HUES64 (cell line): ENCODE results near the gene PTPRZ1.

Experiments
- H3K27ac ChIP-seq: 2 replicates; pipeline ENCODE4 v1.7.0; 2013; ENCODE audit warnings: low read depth, low read length, inconsistent platforms
- H3K27me3 ChIP-seq: 2 replicates; pipeline ENCODE4 v1.6.1; 2013; ENCODE audit warnings: mild to moderate bottlenecking, low read length; ENCODE audit not compliant: insufficient read depth
- H3K36me3 ChIP-seq: 2 replicates; pipeline ENCODE4 v1.6.1; 2013; ENCODE audit warnings: mild to moderate bottlenecking, low read length; ENCODE audit not compliant: insufficient read depth
- H3K4me1 ChIP-seq: 2 replicates; pipeline ENCODE4 v1.6.1; 2013; ENCODE audit warnings: mild to moderate bottlenecking, low read length, moderate library complexity; ENCODE audit not compliant: insufficient read depth
- H3K4me3 ChIP-seq: 2 replicates; pipeline ENCODE4 v1.5.1; 2013; ENCODE audit warnings: mild to moderate bottlenecking, low read length, moderate library complexity
- H3K9ac ChIP-seq: 2 replicates; pipeline ENCODE4 v1.6.1; 2013; ENCODE audit warnings: mild to moderate bottlenecking, low read depth, low read length
- H3K9me3 ChIP-seq: 2 replicates; pipeline ENCODE4 v1.6.1; 2013; ENCODE audit warnings: low read depth, low read length; ENCODE audit not compliant: insufficient read depth
- WGBS: fragments of 150-250, 120-280 bp; methylation state at CpG from one replicate; pipeline ENCODE4 v1.1.7; 2013; ENCODE audit warnings: missing lambda C conversion rate; 5-methylcytosine and 5-hydroxymethylcytosine counted together

PTPRZ1 gene

DNA sequence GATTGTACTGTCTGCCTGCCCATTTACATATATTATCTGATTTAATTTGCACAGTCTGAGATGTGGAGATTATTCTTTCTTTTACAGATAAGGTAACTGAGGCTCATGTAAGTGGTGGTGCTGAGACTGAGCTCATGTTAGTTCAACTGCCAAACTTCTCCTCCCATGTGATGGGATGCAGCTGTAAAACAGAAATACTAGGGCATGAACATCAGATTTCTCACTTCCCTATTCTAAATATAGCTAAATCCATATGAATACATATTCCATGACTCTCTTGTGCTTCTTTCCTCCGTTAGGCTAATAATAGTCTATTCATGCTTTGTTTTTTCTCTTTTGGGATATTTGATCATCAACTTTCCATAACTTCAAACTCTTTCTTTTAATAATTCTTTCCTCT is 84.7 kb downstream of the PTPRZ1 start:
- WGBS, result 83% methylated on average over 1 of the region's 1 CpG
- Histone ChIP-seq H3K4me3 (no peak overlapping the region), H3K9ac (no peak overlapping the region), H3K27me3 (no peaks in the 10 kb centered on the region), H3K4me1 (peaks cover 42% of the 10 kb centered on the region), H3K27ac (no peak overlapping the region), H3K36me3 (no peaks in the 10 kb centered on the region), H3K9me3 (no peaks in the 10 kb centered on the region)

DNA sequence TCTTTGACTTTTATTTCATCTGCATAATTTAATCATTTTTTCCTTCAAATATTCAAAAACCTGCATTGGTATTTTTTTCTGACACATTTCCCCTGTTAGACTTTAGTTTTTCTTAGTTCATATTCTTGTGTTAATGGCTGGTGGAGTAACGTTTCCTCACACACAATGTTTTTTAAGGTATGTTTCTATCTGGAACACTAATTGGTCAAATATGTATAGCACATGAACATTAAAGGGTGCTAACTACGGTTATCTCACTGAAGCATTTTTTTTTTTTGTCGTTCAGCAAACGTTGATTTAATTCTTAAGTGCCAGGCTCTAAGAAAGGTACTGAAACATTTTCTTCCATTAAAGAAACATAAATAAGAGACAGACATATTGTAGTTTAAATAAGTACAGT is 87.7 kb downstream of the PTPRZ1 start:
- H3K36me3 ChIP-seq, result no peaks in the 10 kb centered on the region; the same call in 1 of the 2 replicates
- H3K27ac ChIP-seq, result peak overlapping the region; percentile 43; the same call in 1 of the 2 replicates
- no peak overlapping the region for H3K4me3 ChIP-seq
- no peaks in the 10 kb centered on the region for H3K9me3 ChIP-seq
- H3K9ac ChIP-seq, result no peak overlapping the region
- peaks cover 32% of the 10 kb centered on the region for H3K4me1 ChIP-seq
- 96% methylated on average over 2 of the region's 4 CpGs for WGBS
- no peaks in the 10 kb centered on the region for H3K27me3 ChIP-seq

DNA sequence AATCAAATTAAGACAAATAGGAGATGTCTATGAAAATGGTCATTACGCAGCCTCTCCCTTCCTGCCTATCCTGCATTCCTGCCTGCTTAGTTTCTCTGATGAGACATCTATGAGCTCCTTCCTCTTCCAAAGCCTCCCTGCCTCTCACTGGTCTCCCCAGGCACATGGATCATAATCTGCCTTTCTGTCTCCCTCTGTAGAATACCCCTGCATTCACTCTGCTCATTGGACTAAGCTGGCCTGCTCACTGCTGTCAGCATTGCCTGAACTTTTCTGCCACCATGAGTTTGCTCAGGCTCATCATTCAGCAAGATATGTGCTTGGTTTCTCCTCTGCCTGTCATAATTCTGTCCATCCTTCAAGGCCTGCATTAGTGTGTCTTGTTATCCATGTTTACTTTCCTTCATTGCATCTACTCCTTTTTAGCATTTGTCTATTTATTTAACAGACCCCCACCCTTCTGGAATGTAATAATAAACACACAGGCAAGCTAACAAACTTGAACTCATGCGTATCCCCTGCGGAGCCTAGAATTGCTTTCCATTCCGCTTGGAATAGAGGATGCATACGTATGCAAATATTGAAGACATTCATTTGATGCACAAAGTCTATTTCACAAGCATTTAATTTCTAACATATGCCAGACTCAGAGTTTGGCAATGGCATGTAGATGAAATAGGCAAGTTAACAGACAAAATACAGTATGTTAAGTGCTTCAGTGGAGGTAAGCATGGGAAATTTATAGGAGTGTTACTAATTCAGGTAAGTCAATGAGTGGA is 88.3 kb downstream of the PTPRZ1 start:
- 86% methylated on average over 5 of the region's 5 CpGs for WGBS
- peak overlapping the region; percentile 20; the same call in 1 of the 2 replicates for H3K27ac ChIP-seq
- no peaks in the 10 kb centered on the region; the same call in 1 of the 2 replicates for H3K36me3 ChIP-seq
- H3K4me3 ChIP-seq, result no peak overlapping the region
- H3K9ac ChIP-seq, result no peak overlapping the region
- H3K9me3 ChIP-seq, result no peaks in the 10 kb centered on the region
- H3K27me3 ChIP-seq, result no peaks in the 10 kb centered on the region
- H3K4me1 ChIP-seq, result peaks cover 35% of the 10 kb centered on the region

DNA sequence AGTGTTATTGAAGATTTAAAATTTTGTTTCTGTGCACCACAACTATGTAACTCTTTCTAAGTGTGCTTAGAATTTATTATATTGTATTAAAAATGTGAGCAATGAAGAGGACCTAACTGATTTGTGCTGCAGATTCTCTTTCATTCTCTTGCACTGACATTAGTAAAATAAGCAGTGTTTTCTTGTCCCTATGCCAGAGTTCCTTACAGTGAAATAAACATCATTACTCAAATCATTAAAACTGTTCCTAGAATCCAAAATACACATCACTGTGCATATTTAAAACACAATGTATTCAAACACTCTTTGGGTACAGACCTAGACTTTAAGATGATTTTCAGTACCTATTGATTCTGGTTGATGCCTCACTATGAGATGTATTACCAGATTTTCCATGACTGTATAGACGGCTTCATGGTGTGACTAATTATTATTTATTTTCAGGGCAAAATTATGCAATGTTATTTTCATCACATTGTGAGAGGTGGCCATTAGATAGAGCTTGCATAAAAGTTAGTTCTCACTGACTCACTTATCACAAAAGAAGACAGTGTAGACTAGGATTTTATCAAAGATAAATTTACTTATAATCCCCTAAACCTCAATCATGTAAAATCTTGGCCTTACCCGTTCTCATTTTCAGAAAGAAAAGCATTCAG is 93.4 kb downstream of the PTPRZ1 start:
- Histone ChIP-seq H3K36me3 (peaks cover 15% of the 10 kb centered on the region), H3K27ac (0 out of 2 replicates have a peak overlapping the region, but pooled peaks have one; percentile 33), H3K9ac (no peak overlapping the region), H3K9me3 (no peaks in the 10 kb centered on the region), H3K27me3 (no peaks in the 10 kb centered on the region), H3K4me1 (peaks cover 38% of the 10 kb centered on the region), H3K4me3 (no peak overlapping the region)
- WGBS, result 81% methylated on average over 2 of the region's 2 CpGs

DNA sequence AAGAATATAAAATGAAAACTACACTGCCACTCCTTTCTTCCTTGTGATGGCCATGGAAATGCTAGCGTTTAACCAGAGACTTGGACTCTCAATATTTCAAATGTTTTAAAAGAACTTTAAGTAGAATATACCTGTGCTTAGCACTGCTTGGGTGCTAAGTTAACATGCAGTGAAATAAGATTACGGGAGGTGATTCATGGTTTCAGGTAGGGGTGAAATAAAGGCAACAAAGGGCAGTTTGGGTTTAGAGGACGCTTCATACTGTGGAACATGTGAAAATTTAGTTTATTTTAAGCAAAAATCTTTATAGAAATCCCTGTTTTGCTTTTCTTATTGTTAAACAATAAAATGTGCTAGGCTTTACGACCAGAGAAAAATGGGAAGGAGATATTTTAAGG is 94.0 kb downstream of the PTPRZ1 start:
- Histone ChIP-seq H3K9me3 (no peaks in the 10 kb centered on the region), H3K4me1 (peaks cover 33% of the 10 kb centered on the region), H3K9ac (no peak overlapping the region), H3K27me3 (no peaks in the 10 kb centered on the region), H3K36me3 (peaks cover 15% of the 10 kb centered on the region), H3K4me3 (no peak overlapping the region), H3K27ac (peak overlapping the region; percentile 33; the same call in 1 of the 2 replicates)
- WGBS, result 86% methylated on average over 4 of the region's 4 CpGs

DNA sequence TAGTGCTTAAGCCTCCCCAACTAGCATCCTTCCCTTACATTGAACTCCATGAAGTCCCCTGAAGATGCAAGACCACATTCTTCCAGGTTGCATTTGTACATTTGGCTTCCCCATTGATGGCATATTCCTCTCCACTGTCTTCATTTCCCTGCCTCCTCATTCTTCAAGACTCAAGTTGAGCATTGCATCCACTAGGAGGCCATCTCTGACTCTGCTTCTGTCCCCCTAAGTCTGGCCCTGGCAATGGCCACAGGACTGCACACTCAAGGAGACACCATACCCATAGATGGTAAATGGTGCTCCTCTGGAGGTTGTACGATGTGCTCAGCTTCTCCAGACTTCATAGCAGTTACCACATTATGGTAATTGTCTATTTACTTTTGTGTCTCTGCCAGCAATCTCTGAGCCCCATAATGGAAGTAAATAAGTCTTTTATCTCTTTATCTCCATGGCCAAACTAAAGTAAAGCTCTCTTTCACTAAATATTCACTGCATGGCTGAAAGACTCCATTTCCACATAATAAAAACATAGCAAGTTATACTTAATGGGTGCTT is 112.6 kb downstream of the PTPRZ1 start:
- WGBS, result 83% methylated on average over 1 of the region's 1 CpG

DNA sequence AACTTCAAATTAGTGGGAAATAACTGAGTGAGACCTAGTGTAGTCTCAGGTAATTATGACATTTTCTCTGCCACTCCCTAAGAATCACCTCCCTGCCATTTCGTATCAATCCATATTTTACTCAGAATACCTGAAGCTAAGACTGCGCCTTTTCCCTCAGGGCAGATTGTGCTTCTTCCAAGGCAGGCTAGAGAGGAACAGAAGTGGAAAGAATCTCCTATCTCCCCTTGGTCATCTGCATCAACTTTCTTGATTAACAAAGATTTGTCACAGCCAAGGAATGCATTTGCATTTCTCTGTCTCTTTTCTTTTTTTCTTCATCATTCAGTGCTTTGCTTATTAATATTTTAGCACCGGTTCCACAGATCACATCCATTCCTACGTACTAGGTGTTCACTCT is 119.1 kb downstream of the PTPRZ1 start:
- WGBS, result 95% methylated on average over 3 of the region's 4 CpGs
- Histone ChIP-seq H3K4me1 (0 out of 2 replicates have a peak, but pooled peaks cover 2% of the 10 kb centered on the region), H3K36me3 (peaks cover 68% of the 10 kb centered on the region), H3K9me3 (no peaks in the 10 kb centered on the region), H3K4me3 (no peak overlapping the region), H3K9ac (no peak overlapping the region), H3K27ac (no peak overlapping the region), H3K27me3 (no peaks in the 10 kb centered on the region)

More for the DNA sequence above, 112.6 kb downstream of the PTPRZ1 start:
- no peaks in the 10 kb centered on the region for H3K4me1 ChIP-seq
- no peak overlapping the region for H3K9ac ChIP-seq
- H3K27ac ChIP-seq, result no peak overlapping the region
- H3K9me3 ChIP-seq, result no peaks in the 10 kb centered on the region
- H3K36me3 ChIP-seq, result peaks cover 77% of the 10 kb centered on the region
- H3K27me3 ChIP-seq, result no peaks in the 10 kb centered on the region
- H3K4me3 ChIP-seq, result no peak overlapping the region

DNA sequence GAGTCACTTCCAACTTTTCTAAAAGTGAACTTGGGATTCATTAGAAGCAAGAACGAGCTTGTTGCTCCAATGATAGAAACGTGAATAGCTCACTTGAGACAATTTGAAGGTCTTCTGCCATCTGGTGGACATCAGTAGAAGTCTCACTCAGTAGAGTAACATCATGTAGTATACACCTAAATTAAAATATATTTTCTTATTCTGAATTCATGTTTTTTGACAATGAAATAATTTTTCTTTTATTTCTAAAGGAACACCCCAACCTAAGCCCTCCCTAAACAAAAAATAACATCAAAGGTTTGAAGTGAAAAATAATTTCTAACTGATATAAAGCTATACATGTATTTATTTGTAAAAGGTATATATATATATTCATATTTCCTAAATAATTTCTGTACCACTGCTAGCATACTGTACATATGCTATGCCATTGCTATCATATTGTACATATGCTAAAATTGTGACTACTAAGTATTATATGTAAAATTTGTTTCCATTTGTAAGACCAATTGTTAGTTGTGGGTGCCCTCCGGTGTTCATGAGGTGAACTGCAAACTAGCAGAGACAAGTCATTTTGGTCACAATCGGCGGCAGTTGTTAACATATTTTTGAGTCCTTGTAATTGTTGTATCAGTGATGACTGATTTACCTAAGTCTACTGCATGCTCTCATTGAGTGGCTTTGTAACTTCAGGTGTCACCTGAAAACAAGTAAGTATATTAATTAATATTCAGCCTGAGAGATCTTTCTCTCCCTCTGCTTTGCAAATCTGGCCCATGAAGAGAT is 121.9 kb downstream of the PTPRZ1 start:
- H3K27me3 ChIP-seq, result no peaks in the 10 kb centered on the region
- 0 out of 2 replicates have a peak, but pooled peaks cover 2% of the 10 kb centered on the region for H3K4me1 ChIP-seq
- H3K9me3 ChIP-seq, result no peaks in the 10 kb centered on the region
- H3K9ac ChIP-seq, result no peak overlapping the region
- WGBS, result 48% methylated on average over 5 of the region's 5 CpGs
- no peak overlapping the region for H3K4me3 ChIP-seq
- H3K36me3 ChIP-seq, result peaks cover 72% of the 10 kb centered on the region
- no peak overlapping the region for H3K27ac ChIP-seq

DNA sequence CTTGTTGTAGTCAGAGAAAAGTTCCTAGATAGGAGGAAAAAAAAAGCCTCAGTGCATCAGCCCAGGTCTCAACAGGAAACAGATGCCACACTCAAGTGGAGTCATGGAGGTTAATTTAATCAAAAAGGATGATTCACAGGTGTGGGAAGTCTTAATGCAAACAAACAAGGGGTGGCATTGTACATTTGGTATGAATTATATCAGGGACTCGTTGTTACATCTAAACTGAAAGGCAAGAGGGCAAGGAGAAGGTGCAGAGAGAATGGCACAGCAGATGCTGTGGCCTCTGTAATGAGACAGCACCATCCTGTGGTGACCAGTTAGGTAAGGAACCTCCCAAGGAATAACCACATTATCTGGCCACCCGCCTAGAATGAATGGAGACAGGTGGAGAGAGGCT is 133.7 kb downstream of the PTPRZ1 start:
- Histone ChIP-seq H3K27me3 (no peaks in the 10 kb centered on the region), H3K27ac (no peak overlapping the region), H3K4me3 (no peak overlapping the region), H3K9ac (no peak overlapping the region), H3K9me3 (no peaks in the 10 kb centered on the region), H3K36me3 (peaks cover 35% of the 10 kb centered on the region), H3K4me1 (no peaks in the 10 kb centered on the region)
- 83% methylated on average over 1 of the region's 2 CpGs for WGBS

DNA sequence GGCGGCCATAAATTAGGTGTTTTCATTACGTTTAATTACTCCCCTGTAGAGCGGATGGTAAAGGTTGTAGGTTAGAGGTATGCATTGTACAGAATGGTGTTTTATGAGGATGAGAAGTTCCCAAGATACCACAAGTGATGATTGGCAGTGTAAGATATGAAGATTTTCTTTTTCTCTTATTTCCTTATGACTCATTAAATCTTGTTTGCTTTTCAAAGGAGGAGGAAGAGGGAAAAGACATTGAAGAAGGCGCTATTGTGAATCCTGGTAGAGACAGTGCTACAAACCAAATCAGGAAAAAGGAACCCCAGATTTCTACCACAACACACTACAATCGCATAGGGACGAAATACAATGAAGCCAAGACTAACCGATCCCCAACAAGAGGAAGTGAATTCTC is 137.2 kb downstream of the PTPRZ1 start:
- 96% methylated on average over 6 of the region's 7 CpGs for WGBS
- H3K36me3 ChIP-seq, result peaks cover 60% of the 10 kb centered on the region
- H3K4me1 ChIP-seq, result no peaks in the 10 kb centered on the region
- no peaks in the 10 kb centered on the region for H3K9me3 ChIP-seq
- no peak overlapping the region for H3K27ac ChIP-seq
- no peak overlapping the region for H3K9ac ChIP-seq
- no peak overlapping the region for H3K4me3 ChIP-seq
- H3K27me3 ChIP-seq, result no peaks in the 10 kb centered on the region

DNA sequence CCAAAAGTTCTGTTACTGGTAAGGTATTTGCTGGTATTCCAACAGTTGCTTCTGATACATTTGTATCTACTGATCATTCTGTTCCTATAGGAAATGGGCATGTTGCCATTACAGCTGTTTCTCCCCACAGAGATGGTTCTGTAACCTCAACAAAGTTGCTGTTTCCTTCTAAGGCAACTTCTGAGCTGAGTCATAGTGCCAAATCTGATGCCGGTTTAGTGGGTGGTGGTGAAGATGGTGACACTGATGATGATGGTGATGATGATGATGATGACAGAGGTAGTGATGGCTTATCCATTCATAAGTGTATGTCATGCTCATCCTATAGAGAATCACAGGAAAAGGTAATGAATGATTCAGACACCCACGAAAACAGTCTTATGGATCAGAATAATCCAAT is 140.1 kb downstream of the PTPRZ1 start:
- no peak overlapping the region for H3K27ac ChIP-seq
- 100% methylated on average over 1 of the region's 2 CpGs for WGBS
- no peaks in the 10 kb centered on the region for H3K4me1 ChIP-seq
- H3K36me3 ChIP-seq, result peaks cover 59% of the 10 kb centered on the region
- H3K9ac ChIP-seq, result no peak overlapping the region
- no peaks in the 10 kb centered on the region for H3K9me3 ChIP-seq
- no peak overlapping the region for H3K4me3 ChIP-seq
- no peaks in the 10 kb centered on the region for H3K27me3 ChIP-seq
